Chondrocyte (in vitro differentiated cells): ENCODE data around the gene CEP170B. TPM values are rescaled to one million over a fixed set of nuclear protein-coding genes. Genes with fewer than 3 reads are reported as not detected.
"Not testable (repeated sequence)": the region's sequence is repeated elsewhere in the genome, so short reads cannot be mapped to it uniquely, and the experiment has no call there.

Source experiments
- DNase-seq: peaks from one replicate; pipeline ENCODE4 v3.0.0; 2021; ENCODE audit warnings: mixed read lengths, low spot score
- H3K27ac Mint-ChIP-seq: one replicate; pipeline ENCODE4 v1.8.0; 2021; ENCODE audit warnings: mild to moderate bottlenecking, moderate library complexity, mixed read lengths; ENCODE audit not compliant: unreplicated experiment
- H3K27me3 Mint-ChIP-seq: 2 replicates; pipeline ENCODE4 v1.8.0; 2021; ENCODE audit warnings: low read depth, mixed read lengths
- H3K36me3 Mint-ChIP-seq: 2 replicates; pipeline ENCODE4 v1.8.0; 2021; ENCODE audit warnings: low read depth, mixed read lengths
- H3K4me1 Mint-ChIP-seq: 2 replicates; pipeline ENCODE4 v1.8.0; 2021; ENCODE audit warnings: low read depth, mild to moderate bottlenecking, mixed read lengths
- H3K4me3 Mint-ChIP-seq: one replicate; pipeline ENCODE4 v1.8.0; 2021; ENCODE audit warnings: mild to moderate bottlenecking, moderate library complexity, mixed read lengths; ENCODE audit not compliant: unreplicated experiment
- H3K9me3 Mint-ChIP-seq: 2 replicates; pipeline ENCODE4 v1.8.0; 2021; ENCODE audit warnings: low read depth, mixed read lengths
- CTCF ChIP-seq: fragments of 200-600 bp; sonication (generic); IDR thresholded peaks from 2 replicates; pipeline ENCODE4 v1.5.0; 2021; ENCODE audit warnings: antibody characterized with exemption, mild to moderate bottlenecking, moderate library complexity
- total RNA-seq: library from RNA; stranded (reverse); gene quantifications from 3 replicates; pipeline ENCODE4 v1.2.1, GENCODE V29; 2021

The CEP170B gene
- total RNA-seq, 1 donor from 2014 or later: 39.2 TPM

DNA sequence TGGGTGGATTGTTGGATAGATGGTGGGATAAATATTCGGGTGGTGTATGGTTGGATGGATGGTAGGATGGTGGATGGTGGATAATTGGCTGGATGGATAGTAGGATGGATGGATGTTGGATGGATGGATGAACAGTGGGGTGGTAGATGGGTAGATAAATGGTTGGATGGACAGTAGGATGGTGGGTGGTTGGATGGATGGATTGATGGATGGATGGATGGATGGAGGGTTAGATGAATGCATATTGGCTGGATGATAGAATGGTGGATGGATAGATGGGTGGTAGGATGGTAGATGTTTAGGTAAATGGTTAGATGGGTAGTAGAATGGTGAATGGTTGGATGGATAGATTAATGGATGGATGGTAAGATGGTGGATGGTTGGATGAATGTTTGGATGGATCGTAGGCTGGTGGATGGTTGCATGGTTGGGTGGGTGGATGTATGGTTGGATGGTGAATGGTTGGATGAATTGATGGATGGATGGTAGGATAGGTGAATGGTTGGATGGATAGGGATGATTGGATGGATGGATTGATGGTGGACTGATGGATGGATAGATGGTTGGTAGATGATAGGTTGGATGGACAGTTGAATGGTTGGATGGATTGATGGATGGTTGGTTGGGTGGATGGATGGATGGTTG lies 40.6 kb upstream of the CEP170B start:
- Mint-ChIP-seq H3K9me3 (peaks cover 3% of the 10 kb centered on the region), H3K4me1 (peaks cover 18% of the 10 kb centered on the region), H3K36me3 (no peaks in the 10 kb centered on the region), H3K4me3 (no peak overlapping the region), H3K27ac (no peak overlapping the region), H3K27me3 (no peaks in the 10 kb centered on the region)
- no peak for DNase-seq
- TF ChIP-seq CTCF: no peak

- Mint-ChIP-seq H3K4me1 (peaks cover 18% of the 10 kb centered on the region), H3K27me3 (no peaks in the 10 kb centered on the region)
These were observed 38.7 kb upstream of the CEP170B start for GRCh38 chr14:104826189-104826860.

DNA sequence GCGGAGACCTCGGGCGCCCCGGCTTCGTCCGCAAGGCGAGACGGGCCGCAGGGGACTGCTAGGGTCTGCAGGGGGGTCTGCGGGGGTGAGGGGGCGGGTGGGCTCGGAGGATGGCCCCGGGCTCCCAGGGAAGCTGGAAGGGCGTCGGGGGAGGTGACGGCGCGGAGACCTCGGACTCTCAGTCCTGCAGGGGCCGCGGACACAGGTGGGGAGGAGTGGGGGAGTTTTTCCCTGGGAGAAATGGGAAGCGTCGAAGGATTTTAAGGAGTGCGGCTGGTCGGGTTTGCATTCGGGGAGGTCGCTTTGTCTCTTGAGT lies 38.2 kb upstream of the CEP170B start:
- H3K27ac Mint-ChIP-seq: no peak overlapping the region
- H3K4me1 Mint-ChIP-seq: peaks cover 18% of the 10 kb centered on the region
- no peaks in the 10 kb centered on the region for H3K27me3 Mint-ChIP-seq

More at GRCh38 chr14:104826189-104826860, 38.7 kb upstream of the CEP170B start:
- Mint-ChIP-seq H3K27ac (peak overlapping the region; percentile 77), H3K9me3 (peaks cover 3% of the 10 kb centered on the region), H3K36me3 (no peaks in the 10 kb centered on the region), H3K4me3 (peak overlapping the region; percentile 83)
- peak; percentile 91 for TF ChIP-seq CTCF
- peak; percentile 91 for DNase-seq

DNA sequence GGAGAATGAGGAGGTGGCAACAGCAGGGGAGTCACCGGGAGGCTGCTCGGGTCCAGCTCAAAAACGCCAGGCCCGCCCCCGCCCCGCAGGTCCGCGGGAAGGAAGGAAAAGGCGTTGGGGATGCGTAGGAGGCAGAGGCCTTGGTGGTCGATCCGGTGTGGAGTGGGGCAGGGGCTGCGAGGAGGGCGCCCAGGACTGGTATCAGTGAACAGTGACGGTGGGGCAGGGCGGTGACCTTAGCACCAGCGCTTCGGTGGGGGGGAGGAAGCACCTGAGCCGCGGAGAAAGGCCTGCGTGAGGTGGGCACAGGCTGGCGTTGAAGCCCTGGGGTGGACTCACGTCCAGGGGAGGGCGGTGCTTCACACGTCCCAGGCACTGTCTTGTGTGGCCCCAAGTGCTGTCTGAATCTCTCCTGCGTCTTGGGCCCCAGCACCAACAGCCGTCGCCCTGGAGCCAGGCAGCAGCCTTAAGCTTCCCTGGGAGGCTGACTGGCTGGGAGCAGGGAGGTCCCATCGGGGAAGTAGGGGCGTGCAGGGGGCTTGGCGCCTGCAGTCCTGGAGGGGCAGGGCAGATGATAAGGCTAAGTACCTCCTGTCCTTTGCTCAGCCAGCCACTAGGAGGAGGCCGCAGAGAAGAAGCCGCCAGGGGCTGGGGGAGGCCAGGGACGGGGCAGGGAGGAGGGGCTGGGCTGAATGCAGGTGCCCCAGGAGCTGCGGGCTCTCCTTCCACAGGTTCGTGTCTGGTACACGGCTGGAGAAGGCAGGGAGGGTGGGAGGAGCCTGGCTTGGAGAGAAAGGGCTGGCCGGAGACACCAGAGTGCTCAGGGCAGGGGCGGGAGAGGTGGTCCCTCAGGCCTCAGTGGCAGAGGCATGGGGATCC lies 37.7 kb upstream of the CEP170B start:
- Mint-ChIP-seq H3K27ac (no peak overlapping the region), H3K9me3 (peaks cover 3% of the 10 kb centered on the region), H3K4me3 (peak overlapping the region; percentile 75), H3K27me3 (no peaks in the 10 kb centered on the region), H3K4me1 (peaks cover 18% of the 10 kb centered on the region), H3K36me3 (no peaks in the 10 kb centered on the region)
- TF ChIP-seq CTCF: peak; percentile 76
- peak; percentile 91 for DNase-seq

More for the DNA sequence above, 38.2 kb upstream of the CEP170B start:
- peak; percentile 53 for DNase-seq
- Mint-ChIP-seq H3K4me3 (peak overlapping the region; percentile 75), H3K9me3 (peaks cover 3% of the 10 kb centered on the region), H3K36me3 (no peaks in the 10 kb centered on the region)
- no peak for TF ChIP-seq CTCF

- DNase-seq: no peak
- Mint-ChIP-seq H3K9me3 (no peaks in the 10 kb centered on the region), H3K4me1 (peaks cover 14% of the 10 kb centered on the region), H3K4me3 (no peak overlapping the region), H3K27me3 (no peaks in the 10 kb centered on the region), H3K27ac (no peak overlapping the region), H3K36me3 (no peaks in the 10 kb centered on the region)
- no peak for TF ChIP-seq CTCF
These were observed 34.3 kb upstream of the CEP170B start for GRCh38 chr14:104830781-104831180.

DNA sequence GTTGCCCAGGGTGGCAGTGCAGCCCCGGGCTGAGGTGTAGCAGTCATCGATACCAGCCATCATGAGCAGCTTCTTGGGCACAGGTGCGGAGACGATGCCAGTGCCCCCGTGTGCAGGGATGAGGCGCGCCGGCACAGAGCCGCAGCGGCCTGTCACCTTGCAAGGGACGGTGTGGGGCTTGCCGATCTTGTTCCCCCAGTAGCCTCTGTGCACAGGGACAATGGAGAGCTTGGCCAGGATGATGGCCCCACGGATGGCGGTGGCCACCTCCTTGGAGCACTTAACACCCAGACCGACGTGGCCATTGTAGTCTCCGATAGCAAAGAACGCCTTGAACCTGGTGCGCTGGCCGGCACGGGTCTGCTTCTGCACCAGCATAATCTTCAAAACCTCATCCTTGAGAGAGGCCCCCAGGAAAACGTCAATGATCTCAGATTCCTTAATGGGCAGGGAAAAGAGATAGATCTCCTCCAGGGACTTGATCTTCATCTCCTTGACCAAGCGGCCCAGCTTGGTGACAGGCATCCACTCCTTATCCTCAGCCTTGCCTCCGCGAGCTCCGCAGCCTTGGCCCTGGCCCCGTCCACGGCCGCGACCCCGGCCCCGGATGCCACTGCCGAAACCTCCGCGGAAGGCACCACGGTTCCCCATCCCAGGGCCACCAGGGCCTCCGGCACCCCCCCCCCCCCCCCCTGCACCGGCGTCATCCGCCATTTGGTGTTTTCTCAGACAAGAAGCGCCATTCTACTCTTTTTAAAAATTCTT lies 28.7 kb upstream of the CEP170B start:
- H3K36me3 Mint-ChIP-seq, H3K4me1 Mint-ChIP-seq, DNase-seq, H3K27ac Mint-ChIP-seq, H3K4me3 Mint-ChIP-seq, H3K9me3 Mint-ChIP-seq: not testable (repeated sequence)
- H3K27me3 Mint-ChIP-seq: peaks cover 12% of the 10 kb centered on the region
